HG03039 (cell line): ENCODE data around the gene LHB.
"Not testable (repeated sequence)": the region's sequence is repeated elsewhere in the genome, so short reads cannot be mapped to it uniquely, and the experiment has no call there.

Source experiments
- ATAC-seq: cut with Tn5 transposase; IDR thresholded peaks from one replicate; pipeline ENCODE4 v1.9.1; 2021; ENCODE audit warnings: mild to moderate bottlenecking, moderate library complexity; ENCODE audit not compliant: unreplicated experiment

Gene LHB

DNA sequence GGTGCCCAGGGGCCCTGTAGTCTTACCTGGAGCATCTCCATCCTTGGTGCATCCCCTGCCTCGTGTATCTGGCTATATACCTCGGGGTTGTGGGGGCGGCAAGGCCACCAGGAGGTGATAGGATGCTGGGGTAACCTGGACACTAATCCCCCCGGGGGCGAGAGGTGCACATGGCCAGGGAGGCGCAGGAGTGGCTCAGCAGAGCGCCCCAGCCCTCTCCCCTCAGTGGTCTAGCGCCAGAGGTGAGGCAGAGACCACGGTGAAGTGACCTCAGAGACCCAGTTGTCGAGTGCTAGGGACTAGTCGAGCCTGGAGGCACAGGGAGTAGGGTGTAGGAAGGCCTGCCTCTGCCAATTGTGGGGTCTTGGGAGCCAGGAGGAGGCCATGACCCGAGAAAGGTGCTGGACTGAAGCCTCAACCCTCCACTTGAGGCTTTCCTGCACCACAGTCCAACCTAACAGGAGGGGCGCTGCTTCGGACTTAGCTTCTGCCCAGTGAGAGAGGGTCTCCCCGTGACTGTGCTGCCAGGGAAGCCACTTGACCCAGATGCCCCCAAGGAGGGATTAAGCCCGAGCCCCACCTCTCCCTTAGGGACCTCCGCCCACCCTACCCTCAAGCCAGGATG is at the start of gene LHB:
TSS of gene LHB (minus strand) at position 51 of the 625 bp plus-strand sequence. CDS start at position 41, 10 bp downstream.
- ATAC-seq: no peak

DNA sequence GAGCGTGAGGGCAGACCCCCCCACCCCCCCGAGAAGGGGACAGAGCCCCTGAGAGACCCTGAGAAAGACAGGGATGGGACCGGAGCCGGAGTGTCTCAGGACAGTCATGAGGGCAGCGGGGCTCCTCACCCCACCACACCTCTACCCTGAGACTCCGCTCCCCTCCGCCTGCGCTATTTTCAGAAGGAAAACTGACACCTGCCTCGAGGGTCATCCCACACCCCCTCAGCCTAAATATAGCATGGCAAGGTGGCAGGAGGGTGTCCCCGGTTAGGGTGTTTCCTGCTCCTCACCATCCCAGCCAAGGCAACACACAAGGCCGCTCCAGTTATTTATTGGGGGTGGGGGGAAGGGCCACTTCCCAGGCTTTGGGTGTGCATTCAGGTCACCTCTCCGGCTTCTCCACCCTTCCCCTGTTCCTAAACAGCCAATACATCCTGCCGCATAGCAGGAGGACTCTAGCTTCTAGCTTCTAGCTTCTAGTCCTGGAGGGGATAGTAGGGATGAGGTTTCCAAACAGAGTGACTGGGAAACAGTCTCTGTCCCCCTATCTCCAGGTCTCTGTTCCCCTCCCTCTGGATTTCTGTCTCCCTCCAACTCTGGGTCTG is 49.1 kb upstream of the LHB start:
- no peak for ATAC-seq

DNA sequence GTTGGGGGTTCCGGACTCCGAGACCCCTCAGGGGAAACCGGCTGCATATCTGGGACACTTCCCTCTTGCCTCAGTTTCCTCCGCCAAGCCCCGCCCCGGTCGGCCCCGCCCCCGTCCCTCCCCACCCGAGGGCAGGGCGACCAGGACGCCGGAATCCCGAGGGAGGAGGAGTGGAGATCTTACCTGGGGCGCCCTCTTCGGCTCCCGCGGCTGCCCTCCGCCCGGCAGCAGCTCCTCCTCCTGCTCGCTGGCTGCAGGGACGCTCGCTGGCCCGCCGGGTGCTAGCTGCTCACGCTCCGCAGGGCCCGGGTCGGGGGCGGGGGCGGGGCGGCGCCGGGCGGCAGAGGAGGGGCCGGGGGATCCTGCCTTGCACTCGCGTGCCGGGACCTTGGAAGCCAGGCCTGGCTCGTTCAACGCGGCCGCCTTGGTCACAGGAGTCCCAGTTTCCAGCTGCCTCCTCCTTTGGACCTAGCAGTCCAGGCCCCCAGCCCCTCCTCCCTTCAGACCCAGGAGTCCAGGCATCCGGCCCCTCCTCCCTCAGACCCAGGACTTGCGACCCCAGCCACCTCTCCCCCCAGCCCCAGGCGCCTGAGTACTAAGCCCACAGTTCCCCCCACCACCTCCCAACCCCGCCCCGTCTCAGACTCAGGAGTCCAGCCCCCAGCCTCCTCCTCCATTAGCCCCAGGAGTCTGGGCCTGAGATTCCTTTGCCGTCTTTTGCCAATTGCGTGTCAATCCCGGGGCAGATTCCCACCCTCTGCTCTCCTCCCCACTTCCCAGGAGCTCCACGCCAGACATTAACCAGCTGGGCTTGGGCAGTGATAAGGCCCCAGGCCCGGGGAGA is 48.1 kb upstream of the LHB start, which contains the start of gene NTF4:
TSS of gene NTF4 (minus strand) at position 51 of the 844 bp plus-strand sequence. CDS start 2,821 bp downstream, outside the sequence.
- ATAC-seq: no peak

DNA sequence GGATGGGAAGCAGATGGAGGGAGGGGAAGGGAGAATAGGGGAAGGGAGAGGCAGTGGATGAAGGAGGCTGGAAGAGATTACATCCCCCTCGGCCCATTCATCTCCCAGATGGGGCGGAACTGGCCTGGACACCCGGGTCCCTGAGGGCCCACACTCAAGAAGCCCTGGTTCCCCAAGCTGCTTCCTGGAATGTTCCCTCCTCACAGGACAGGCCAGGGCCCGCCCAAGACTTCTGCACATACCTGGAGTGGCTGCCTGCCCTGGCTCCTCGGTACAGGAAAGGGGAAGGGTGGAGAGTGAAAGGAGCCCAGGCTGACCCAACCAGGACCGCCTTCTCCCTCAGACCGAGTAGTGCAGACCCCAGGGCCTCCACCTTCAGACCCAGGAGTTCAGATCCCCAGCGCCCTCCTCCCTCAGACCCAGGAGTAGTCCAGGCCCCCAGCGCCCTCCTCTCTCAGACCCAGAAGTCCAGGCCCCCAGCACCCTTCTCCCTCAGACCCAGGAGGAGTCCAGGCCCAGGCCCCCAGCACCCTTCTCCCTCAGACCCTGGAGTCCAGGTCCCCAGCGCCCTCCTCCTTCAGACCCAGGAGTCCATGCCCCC is 47.2 kb upstream of the LHB start:
- no peak for ATAC-seq

DNA sequence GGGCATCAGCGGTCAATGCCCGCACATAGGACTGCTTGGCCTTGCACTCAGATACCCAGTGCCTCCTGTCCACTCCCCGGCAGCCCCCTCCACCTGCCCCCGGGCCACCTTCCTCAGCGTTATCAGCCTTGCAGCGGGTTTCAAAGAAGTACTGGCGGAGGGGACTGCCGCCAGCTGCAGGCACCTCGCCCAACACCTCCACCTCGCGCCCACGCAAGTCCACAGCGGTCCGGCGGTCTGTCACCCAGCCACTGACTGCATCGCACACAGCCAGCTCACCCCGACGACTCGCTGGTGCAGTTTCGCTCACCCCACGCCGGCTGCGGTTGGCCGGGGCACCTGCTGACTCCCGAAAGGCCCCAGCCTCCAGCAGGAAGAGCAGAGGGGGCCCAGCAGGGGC is 44.6 kb upstream of the LHB start:
- ATAC-seq: no peak

DNA sequence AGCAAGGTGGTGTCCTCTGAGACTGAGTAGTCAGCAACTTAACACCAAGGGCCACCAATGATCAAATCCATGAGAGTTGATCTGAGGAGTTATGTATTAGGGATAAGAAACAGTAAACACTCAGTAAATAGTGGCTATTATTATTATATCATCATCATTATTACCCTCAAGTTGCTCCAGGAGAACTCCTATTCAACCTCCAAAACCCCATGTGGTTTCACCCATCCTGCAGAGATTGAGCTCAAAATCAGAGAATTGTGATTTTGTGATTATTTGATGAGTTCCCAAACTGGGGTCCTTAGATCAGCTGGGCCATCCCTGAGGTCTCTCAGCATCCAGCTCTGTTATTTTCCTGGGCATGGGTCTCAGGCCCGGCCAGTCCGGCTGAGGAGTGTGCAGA is 44.1 kb upstream of the LHB start:
- no peak for ATAC-seq

DNA sequence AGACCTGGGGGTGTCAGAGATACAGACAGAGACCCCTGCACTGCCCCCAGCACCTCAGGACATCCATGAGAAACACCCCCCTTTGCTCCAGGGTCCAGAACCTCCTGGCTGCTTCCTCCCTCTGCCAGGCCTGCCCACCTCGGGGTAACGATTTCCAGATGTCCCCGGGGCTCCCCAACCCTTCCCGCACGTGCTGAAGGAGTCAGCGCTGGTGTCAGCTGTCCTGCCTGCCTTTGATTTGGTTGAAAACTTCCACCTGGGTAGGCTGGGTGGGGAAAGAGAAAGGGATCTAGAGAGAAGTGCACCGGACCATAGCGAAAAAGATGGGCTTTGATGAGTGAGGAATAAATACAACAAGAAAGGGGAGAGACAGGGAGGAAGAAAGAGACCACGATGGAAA is 42.2 kb upstream of the LHB start:
- no peak for ATAC-seq

DNA sequence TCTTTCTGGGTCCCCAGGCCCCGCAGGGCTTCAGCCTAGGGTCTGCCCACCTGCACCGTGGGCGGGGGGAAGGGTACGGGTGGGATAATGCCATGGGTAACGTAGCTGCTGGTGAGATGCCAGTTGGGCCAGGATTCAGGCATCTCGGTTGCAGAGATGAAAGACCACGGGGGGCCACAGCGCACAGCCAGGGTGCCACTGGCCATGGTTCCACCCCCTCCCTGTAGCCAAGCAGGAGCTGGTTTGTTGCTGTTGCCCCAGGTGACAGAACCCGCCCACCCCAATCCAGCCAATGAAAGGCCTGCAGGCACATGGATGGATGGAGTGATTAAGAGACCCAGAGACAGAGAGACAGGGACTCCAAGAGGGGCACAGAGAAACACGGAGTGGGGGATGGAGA is 41.7 kb upstream of the LHB start:
- ATAC-seq: no peak

DNA sequence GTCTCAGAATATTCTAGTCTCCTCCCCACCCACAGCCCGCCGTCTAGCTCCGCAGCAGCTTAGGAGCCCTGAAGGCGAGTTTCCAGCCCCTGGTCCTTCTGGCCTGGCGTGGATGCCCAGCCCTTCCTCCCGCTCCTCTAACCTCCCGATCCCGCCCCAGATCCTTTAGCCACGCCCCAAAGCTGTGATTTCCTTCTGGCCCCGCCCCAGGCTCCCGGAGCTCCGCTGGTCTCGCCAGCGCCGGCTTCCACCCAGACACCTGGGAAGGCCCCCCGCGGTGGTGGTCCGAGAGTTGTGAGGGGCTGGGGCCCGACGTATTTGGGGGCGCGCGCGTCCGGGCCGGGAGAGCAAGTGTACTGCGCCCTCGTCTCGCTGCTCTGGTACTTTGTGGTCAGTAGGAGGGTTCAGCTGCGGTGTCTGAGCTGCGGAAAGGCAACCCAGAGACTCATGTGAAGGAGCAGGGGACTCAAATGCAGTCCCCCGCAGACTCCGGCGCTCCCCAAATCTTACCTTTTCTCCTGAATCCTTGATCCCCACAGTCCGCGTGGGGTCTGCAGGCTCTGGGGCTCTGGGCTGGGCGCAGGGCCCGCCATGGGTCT is 40.8 kb upstream of the LHB start, which contains the start of gene CGB7:
TSS of gene CGB7 (minus strand) at position 114 of the 599 bp plus-strand sequence. CDS start 2,374 bp downstream, outside the sequence.
- no peak for ATAC-seq

GRCh38 chr19:49056902-49057596 is 40.2 kb upstream of the LHB start:
- ATAC-seq: not testable (repeated sequence)

GRCh38 chr19:49056101-49056901 is 39.4 kb upstream of the LHB start:
- ATAC-seq: no peak

DNA sequence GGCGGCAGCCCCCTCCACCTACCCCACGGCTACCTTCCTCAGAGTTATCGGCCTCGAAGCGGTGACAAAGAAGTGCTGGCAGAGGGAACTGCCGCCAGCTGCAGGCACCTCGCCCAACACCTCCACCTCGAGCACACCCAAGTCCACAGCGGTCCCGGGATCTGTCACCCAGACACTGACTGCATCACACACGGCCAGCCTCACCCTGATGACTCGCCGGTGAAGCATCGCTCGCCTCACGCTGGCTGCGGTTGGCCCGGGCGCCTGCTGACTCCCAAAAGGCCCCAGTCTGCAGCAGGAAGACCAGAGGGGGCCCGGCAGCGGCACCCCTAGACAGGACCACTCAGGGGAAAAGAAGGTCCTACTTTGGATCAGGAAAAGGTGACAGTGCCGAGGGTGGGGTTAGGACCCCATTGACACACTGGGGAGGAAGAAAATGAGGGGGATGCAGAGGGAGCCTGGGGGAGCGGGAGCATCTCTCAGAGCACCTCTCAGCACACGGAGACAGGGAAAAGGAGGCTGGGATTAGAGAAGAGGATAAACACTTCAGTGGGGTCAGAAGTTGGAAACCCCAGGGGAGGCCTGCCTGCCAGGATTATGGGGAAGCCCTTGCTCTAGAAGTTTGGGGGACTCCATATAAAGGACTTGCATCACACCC is 33.6 kb upstream of the LHB start:
- ATAC-seq: not testable (repeated sequence)

- ATAC-seq: not testable (repeated sequence)
Measured at GRCh38 chr19:49049834-49050233, 32.9 kb upstream of the LHB start.

DNA sequence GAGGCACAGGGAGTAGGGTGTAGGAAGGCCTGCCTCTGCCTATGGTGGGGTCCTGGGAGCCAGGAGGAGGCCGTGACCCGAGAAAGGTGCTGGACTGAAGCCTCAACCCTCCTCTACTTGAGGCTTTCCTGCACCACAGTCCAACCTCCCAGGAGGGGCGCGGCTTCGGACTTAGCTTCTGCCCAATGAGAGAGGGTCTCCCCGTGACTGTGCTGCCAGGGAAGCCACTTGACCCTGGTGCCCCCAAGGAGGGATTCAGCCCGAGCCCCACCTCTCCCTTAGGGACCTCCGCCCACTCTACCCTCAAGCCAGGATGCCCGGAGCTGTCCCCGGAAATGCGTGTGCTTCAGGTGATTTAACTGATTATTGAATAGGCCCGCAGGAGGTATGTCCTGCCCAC is 32.1 kb upstream of the LHB start, which contains the start of gene CGB8:
TSS of gene CGB8 (minus strand) at position 101 of the 400 bp plus-strand sequence. CDS start 372 bp downstream, outside the sequence.
- ATAC-seq: not testable (repeated sequence)

GRCh38 chr19:49043548-49043947 is 26.7 kb upstream of the LHB start, which contains the start of gene CGB5:
Gene CGB5, plus strand, starts transcription at chr19:49043848. Its CDS starts 362 bp downstream, at chr19:49044210.
- ATAC-seq: not testable (repeated sequence)

- not testable (repeated sequence) for ATAC-seq
Measured at GRCh38 chr19:49042666-49043065, 25.8 kb upstream of the LHB start.

GRCh38 chr19:49042177-49042576 is 25.3 kb upstream of the LHB start:
- ATAC-seq: no peak

DNA sequence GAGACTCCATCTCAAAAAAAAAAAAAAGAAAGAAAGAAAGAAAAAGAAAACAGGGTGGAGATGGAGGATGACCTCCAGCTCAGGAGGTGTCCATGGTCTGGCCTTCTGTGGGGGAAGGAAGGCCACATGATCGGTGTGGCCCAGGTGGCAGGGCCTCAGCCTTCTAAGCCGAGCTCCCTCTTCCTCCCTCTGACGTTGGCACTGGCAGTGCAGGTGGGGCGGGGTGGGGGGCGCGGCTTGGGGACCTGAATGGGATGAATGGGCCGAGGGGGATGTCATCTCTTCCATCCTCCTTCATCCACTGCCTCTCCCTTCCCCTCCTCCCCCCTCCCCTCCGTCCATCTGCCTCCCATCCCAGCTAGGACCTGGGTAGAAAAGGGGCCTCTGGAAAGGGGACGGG is 22.8 kb upstream of the LHB start:
- not testable (repeated sequence) for ATAC-seq
